DND-41 (cell line): ENCODE results near the gene ZBED6.

Experiments
- EZH2 ChIP-seq: IDR thresholded peaks from 3 replicates; pipeline ENCODE4 v1.6.1; 2012; ENCODE audit warnings: borderline replicate concordance, low read depth, mild to moderate bottlenecking, moderate library complexity, low read length, inconsistent platforms; ENCODE audit not compliant: severe bottlenecking
- TF ChIP-seq, protein P1 (sequence below): IDR thresholded peaks from 2 replicates; pipeline ENCODE4 v1.5.1; 2012; ENCODE audit warnings: borderline replicate concordance, low read length, moderate library complexity, mild to moderate bottlenecking; ENCODE audit not compliant: poor library complexity, severe bottlenecking; ENCODE audit errors: extremely low read depth

DNA sequence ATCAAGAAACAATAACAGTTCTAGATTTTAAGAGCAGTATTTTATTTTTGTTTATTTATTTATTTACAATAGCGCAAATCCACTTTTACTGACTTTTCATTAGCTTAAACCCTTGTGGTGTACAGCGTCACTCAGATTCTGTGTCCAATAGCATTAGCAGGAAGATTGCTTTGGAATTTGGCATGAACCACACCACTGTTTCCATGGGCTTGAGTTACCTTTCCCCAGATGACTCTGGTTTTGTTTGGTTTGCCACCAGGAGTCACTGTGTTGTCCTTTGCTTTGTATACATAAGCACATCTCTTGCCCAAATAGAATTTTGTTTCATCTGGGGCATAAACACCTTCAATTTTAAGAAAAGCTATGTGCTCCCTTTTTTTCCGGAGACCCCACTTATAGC is 40.1 kb downstream of the ZBED6 start:
- TF ChIP-seq EZH2 = no peak
- TF ChIP-seq, protein P1, sequence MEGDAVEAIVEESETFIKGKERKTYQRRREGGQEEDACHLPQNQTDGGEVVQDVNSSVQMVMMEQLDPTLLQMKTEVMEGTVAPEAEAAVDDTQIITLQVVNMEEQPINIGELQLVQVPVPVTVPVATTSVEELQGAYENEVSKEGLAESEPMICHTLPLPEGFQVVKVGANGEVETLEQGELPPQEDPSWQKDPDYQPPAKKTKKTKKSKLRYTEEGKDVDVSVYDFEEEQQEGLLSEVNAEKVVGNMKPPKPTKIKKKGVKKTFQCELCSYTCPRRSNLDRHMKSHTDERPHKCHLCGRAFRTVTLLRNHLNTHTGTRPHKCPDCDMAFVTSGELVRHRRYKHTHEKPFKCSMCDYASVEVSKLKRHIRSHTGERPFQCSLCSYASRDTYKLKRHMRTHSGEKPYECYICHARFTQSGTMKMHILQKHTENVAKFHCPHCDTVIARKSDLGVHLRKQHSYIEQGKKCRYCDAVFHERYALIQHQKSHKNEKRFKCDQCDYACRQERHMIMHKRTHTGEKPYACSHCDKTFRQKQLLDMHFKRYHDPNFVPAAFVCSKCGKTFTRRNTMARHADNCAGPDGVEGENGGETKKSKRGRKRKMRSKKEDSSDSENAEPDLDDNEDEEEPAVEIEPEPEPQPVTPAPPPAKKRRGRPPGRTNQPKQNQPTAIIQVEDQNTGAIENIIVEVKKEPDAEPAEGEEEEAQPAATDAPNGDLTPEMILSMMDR = no peak
